Subcutaneous adipose tissue (tissue), 4 donors: Measurements from ENCODE around the gene SP140L. TPM values are rescaled to one million over a fixed set of nuclear protein-coding genes. Genes with fewer than 3 reads are reported as not detected.

ENCODE experiments used
- CTCF ChIP-seq: fragments of 450-650 bp; IDR thresholded peaks from one replicate; pipeline ENCODE4 v1.5.1; 2016; ENCODE audit warnings: low read depth, mild to moderate bottlenecking, control low read depth, antibody characterized with exemption, moderate library complexity
- total RNA-seq, 4 donors: library from RNA; depleted of rRNA; stranded (reverse); fragments of >200 nt; gene quantifications; one replicate each; pipeline ENCODE4 v1.1.0, GENCODE V29; 2016

The SP140L gene
- total RNA-seq, 4 donors from 2014 or later = 10.4 to 22.6 (median 13.3) TPM

- no peak for TF ChIP-seq CTCF
Observed at GRCh38 chr2:230405824-230406223, 78.8 kb downstream of the SP140L start.

DNA sequence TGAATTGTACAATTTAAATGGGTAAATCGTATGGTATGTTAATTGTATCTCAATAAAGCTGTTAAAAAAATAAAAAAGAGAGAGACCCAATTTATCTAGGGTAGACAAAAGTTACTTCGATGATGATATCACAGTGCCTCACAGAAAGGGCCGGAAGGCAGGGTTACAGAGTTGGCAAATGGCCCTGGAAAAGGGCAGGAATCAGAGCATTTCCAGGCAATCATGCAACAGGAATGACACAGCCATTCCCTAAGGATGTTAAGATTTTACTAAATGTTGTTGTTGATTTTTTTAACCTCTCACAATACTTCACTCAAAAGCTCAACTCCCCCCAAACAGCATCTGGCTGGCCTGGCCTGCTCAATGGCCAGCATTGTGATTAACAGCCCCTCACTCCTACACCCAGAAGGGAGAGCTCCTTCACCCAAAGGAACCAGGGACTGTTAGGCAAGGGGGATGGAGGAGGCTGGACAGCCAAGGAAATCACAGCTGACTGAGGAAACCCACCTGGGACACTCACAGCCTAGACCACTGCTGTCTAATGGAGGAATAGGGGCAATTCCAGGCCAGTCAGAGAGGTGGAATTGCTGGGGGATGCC is 81.3 kb downstream of the SP140L start:
- TF ChIP-seq CTCF = no peak

- no peak for TF ChIP-seq CTCF
Observed at GRCh38 chr2:230410263-230410662, 83.3 kb downstream of the SP140L start.

- TF ChIP-seq CTCF = no peak
Observed at GRCh38 chr2:230410861-230411569, 84.0 kb downstream of the SP140L start.

GRCh38 chr2:230411570-230412370 is 84.8 kb downstream of the SP140L start:
- TF ChIP-seq CTCF = no peak

DNA sequence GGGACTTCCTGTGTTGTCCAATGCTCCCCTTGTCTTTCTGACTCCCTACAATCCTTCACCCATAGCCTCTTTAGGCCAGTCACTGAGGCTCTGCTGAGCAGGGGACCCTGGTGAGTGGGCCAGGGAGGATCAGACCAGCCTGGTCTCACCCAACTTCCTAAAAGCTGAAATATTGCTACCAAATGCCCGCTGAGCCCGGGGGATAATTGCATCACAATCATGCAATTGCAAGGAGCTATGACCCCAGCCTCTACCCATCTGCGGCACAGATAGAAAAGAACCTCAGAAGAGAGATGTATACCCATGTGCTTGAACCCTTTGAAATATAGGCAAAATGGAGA is 85.3 kb downstream of the SP140L start:
- no peak for TF ChIP-seq CTCF

DNA sequence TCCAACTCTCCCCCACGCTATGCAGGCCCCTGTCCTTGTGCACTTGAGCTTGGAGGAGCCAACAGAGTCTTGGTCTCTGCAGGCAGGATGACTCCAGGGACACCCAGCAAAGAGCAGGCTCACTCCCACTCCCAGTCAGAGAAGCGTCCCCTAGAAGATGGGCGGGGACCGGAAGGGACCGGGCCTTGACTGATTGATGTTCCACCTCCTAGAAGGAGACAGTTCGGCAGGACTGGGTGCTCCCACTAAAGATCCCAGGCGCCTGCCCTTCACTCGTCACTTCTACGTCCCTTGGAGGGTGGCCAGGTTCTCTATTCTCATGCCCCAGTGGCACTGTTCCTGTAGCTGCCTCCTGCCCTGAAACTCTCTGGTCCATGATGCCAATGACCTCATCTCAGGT is 85.9 kb downstream of the SP140L start:
- no peak for TF ChIP-seq CTCF
